IPS DF 4.7 (cell line): ENCODE results near the gene HAUS2.
A peak's percentile ranks its signal among the peaks of the same experiment; 100 is the strongest.
"Not testable (repeated sequence)": the region's sequence is repeated elsewhere in the genome, so short reads cannot be mapped to it uniquely, and the experiment has no call there.

Experiments used
- DNase-seq: peaks from one replicate; pipeline ENCODE4 v3.0.0-alpha.2; 2013; ENCODE audit warnings: low spot score; ENCODE audit errors: extremely low read depth

The HAUS2 gene

GRCh38 chr15:42575188-42576039 lies 26.8 kb downstream of the HAUS2 start, which contains the start of gene STARD9:
STARD9 (plus strand) TSS chr15:42575606; CDS start chr15:42575716, 110 bp downstream.
- DNase-seq: peak; percentile 81

GRCh38 chr15:42576040-42576594 lies 27.5 kb downstream of the HAUS2 start:
- DNase-seq: no peak

- no peak for DNase-seq
Observed at GRCh38 chr15:42576776-42577175, 28.1 kb downstream of the HAUS2 start.

- DNase-seq: no peak
Observed at GRCh38 chr15:42577514-42578031, 28.9 kb downstream of the HAUS2 start.

- DNase-seq: no peak
Observed at GRCh38 chr15:42578984-42579537, 30.4 kb downstream of the HAUS2 start.

- no peak for DNase-seq
Observed at GRCh38 chr15:42581272-42581730, 32.7 kb downstream of the HAUS2 start.

- DNase-seq: no peak
Observed at GRCh38 chr15:42582569-42583375, 34.1 kb downstream of the HAUS2 start.

GRCh38 chr15:42584031-42584765 lies 35.6 kb downstream of the HAUS2 start:
- DNase-seq: no peak

GRCh38 chr15:42590619-42591237 lies 42.1 kb downstream of the HAUS2 start:
- no peak for DNase-seq

- DNase-seq: no peak
Observed at GRCh38 chr15:42591238-42591934, 42.7 kb downstream of the HAUS2 start.

GRCh38 chr15:42592716-42593115 lies 44.1 kb downstream of the HAUS2 start:
- no peak for DNase-seq

- DNase-seq: no peak
Observed at GRCh38 chr15:42593143-42593542, 44.5 kb downstream of the HAUS2 start.

GRCh38 chr15:42594095-42594494 lies 45.5 kb downstream of the HAUS2 start:
- DNase-seq: no peak

- DNase-seq: no peak
Observed at GRCh38 chr15:42595626-42596240, 47.1 kb downstream of the HAUS2 start.

- DNase-seq: not testable (repeated sequence)
Observed at GRCh38 chr15:42601316-42601715, 52.7 kb downstream of the HAUS2 start.

- no peak for DNase-seq
Observed at GRCh38 chr15:42602501-42602900, 53.9 kb downstream of the HAUS2 start.

- DNase-seq: no peak
Observed at GRCh38 chr15:42603978-42604377, 55.3 kb downstream of the HAUS2 start.

- no peak for DNase-seq
Observed at GRCh38 chr15:42604894-42605744, 56.5 kb downstream of the HAUS2 start.
